Measurements from ENCODE around the gene F7. TPM values are rescaled to one million over a fixed set of nuclear protein-coding genes. Genes with fewer than 3 reads are reported as not detected.

Gene F7
- total and polyA plus RNA-seq, 2 donors (not counting 1 experiment from before 2014, with no cell fraction given): not detected

- no peak overlapping the region for H3K27ac ChIP-seq (ENCODE audit: insufficient read depth, low read length)
- no peak overlapping the region for H2AFZ ChIP-seq (ENCODE audit: low read length)
- H3K9ac ChIP-seq (ENCODE audit: insufficient read depth, low read length): no peak overlapping the region
- H3K9me3 ChIP-seq (ENCODE audit: control insufficient read depth, insufficient read depth, low read depth, low read length): no peaks in the 10 kb centered on the region
- no peak overlapping the region for H3K4me3 ChIP-seq (replicated peaks in 1 of 4; ENCODE audit: control extremely low read depth in 1 of 4, insufficient read depth in 1 of 4, low read depth in 3 of 4, low read length in 4 of 4)
- H3K27me3 ChIP-seq (ENCODE audit: control insufficient read depth, insufficient read depth, low read length): peaks cover 8% of the 10 kb centered on the region
- H4K20me1 ChIP-seq (ENCODE audit: control insufficient read depth, extremely low read depth, insufficient read depth, low read length): no peaks in the 10 kb centered on the region
- TF ChIP-seq EZH2 (IDR thresholded peaks at IDR 0.05; ENCODE audit: low read length, missing control alignments) (no peak), CTCF (conservative IDR thresholded peaks at IDR 0.05 in 1 of 2, IDR thresholded peaks at IDR 0.05 in 1 of 2; ENCODE audit: low read depth in 1 of 2, low read length in 2 of 2) (no peak)
- H3K4me1 ChIP-seq (ENCODE audit: control insufficient read depth, extremely low read depth, insufficient read depth, low read length): no peaks in the 10 kb centered on the region
- DNase-seq (ENCODE audit: low read depth in 2 of 2): no peak
- H3K79me2 ChIP-seq (ENCODE audit: control insufficient read depth, insufficient read depth, low read length): no peaks in the 10 kb centered on the region
- no peak overlapping the region for H3K4me2 ChIP-seq (ENCODE audit: extremely low read depth, insufficient read depth, low read length)
- no peaks in the 10 kb centered on the region for H3K36me3 ChIP-seq (ENCODE audit: control insufficient read depth, insufficient read depth, low read length)
Observed at GRCh38 chr13:113058129-113058987, 47.2 kb upstream of the F7 start.

- Histone ChIP-seq H4K20me1 (ENCODE audit: control insufficient read depth, extremely low read depth, insufficient read depth, low read length) (no peaks in the 10 kb centered on the region), H3K4me3 (replicated peaks in 1 of 4; ENCODE audit: control extremely low read depth in 1 of 4, insufficient read depth in 1 of 4, low read depth in 3 of 4, low read length in 4 of 4) (no peak overlapping the region), H3K27ac (ENCODE audit: insufficient read depth, low read length) (no peak overlapping the region), H3K4me2 (ENCODE audit: extremely low read depth, insufficient read depth, low read length) (no peak overlapping the region), H3K79me2 (ENCODE audit: control insufficient read depth, insufficient read depth, low read length) (no peaks in the 10 kb centered on the region), H3K9ac (ENCODE audit: insufficient read depth, low read length) (no peak overlapping the region), H3K9me3 (ENCODE audit: control insufficient read depth, insufficient read depth, low read depth, low read length) (no peaks in the 10 kb centered on the region), H2AFZ (ENCODE audit: low read length) (no peak overlapping the region), H3K4me1 (ENCODE audit: control insufficient read depth, extremely low read depth, insufficient read depth, low read length) (no peaks in the 10 kb centered on the region), H3K36me3 (ENCODE audit: control insufficient read depth, insufficient read depth, low read length) (no peaks in the 10 kb centered on the region), H3K27me3 (ENCODE audit: control insufficient read depth, insufficient read depth, low read length) (peaks cover 1% of the 10 kb centered on the region)
- no peak for TF ChIP-seq CTCF (conservative IDR thresholded peaks at IDR 0.05 in 1 of 2, IDR thresholded peaks at IDR 0.05 in 1 of 2; ENCODE audit: low read depth in 1 of 2, low read length in 2 of 2)
- TF ChIP-seq EZH2 (IDR thresholded peaks at IDR 0.05; ENCODE audit: low read length, missing control alignments): no peak
- DNase-seq (ENCODE audit: low read depth in 2 of 2): no peak
Observed at GRCh38 chr13:113058988-113059850, 46.4 kb upstream of the F7 start.

GRCh38 chr13:113059891-113060290 lies 45.7 kb upstream of the F7 start:
- Histone ChIP-seq H3K9ac (ENCODE audit: insufficient read depth, low read length) (no peak overlapping the region), H4K20me1 (ENCODE audit: control insufficient read depth, extremely low read depth, insufficient read depth, low read length) (no peaks in the 10 kb centered on the region), H3K9me3 (ENCODE audit: control insufficient read depth, insufficient read depth, low read depth, low read length) (no peaks in the 10 kb centered on the region), H3K36me3 (ENCODE audit: control insufficient read depth, insufficient read depth, low read length) (no peaks in the 10 kb centered on the region), H3K79me2 (ENCODE audit: control insufficient read depth, insufficient read depth, low read length) (no peaks in the 10 kb centered on the region), H3K4me1 (ENCODE audit: control insufficient read depth, extremely low read depth, insufficient read depth, low read length) (no peaks in the 10 kb centered on the region), H2AFZ (ENCODE audit: low read length) (no peak overlapping the region), H3K4me3 (replicated peaks in 1 of 4; ENCODE audit: control extremely low read depth in 1 of 4, insufficient read depth in 1 of 4, low read depth in 3 of 4, low read length in 4 of 4) (no peak overlapping the region), H3K27me3 (ENCODE audit: control insufficient read depth, insufficient read depth, low read length) (no peaks in the 10 kb centered on the region), H3K27ac (ENCODE audit: insufficient read depth, low read length) (no peak overlapping the region), H3K4me2 (ENCODE audit: extremely low read depth, insufficient read depth, low read length) (no peak overlapping the region)
- DNase-seq (ENCODE audit: low read depth in 2 of 2): no peak
- no peak for TF ChIP-seq EZH2 (IDR thresholded peaks at IDR 0.05; ENCODE audit: low read length, missing control alignments)
- TF ChIP-seq CTCF (conservative IDR thresholded peaks at IDR 0.05 in 1 of 2, IDR thresholded peaks at IDR 0.05 in 1 of 2; ENCODE audit: low read depth in 1 of 2, low read length in 2 of 2): no peak

Data from fibroblast of lung (primary cell).